ENCODE measurements around the gene MRPL27.

DNA sequence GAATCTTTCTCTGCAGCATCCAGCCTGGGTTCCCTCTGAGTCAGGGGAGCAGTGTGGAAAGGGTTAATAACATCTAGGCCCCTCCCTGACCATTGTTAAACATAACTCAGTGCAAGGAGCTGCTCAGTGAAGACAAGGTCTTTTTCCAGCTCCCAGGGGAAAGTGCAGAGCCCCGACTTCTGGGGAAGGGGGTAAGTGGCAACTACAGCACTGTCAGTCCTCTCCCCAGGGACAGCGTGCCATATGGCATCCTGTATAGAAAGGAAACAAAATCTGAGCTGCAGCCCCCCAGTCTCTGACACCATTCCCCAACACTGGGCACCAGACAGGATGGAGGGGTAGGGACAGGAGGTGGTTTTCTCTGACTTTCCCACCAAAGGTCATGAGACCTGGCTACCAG, 7.8 kb downstream of the MRPL27 start:
- TF ChIP-seq, protein P1, sequence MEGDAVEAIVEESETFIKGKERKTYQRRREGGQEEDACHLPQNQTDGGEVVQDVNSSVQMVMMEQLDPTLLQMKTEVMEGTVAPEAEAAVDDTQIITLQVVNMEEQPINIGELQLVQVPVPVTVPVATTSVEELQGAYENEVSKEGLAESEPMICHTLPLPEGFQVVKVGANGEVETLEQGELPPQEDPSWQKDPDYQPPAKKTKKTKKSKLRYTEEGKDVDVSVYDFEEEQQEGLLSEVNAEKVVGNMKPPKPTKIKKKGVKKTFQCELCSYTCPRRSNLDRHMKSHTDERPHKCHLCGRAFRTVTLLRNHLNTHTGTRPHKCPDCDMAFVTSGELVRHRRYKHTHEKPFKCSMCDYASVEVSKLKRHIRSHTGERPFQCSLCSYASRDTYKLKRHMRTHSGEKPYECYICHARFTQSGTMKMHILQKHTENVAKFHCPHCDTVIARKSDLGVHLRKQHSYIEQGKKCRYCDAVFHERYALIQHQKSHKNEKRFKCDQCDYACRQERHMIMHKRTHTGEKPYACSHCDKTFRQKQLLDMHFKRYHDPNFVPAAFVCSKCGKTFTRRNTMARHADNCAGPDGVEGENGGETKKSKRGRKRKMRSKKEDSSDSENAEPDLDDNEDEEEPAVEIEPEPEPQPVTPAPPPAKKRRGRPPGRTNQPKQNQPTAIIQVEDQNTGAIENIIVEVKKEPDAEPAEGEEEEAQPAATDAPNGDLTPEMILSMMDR (IDR thresholded peaks at IDR 0.05) = no peak
- TF ChIP-seq POLR2A (IDR thresholded peaks at IDR 0.05) = no peak
